ENCODE data around the gene DNAAF3.

GRCh38 chr19:55156202-55157063 is 10.0 kb downstream of the DNAAF3 start:
- TF ChIP-seq, protein P1, sequence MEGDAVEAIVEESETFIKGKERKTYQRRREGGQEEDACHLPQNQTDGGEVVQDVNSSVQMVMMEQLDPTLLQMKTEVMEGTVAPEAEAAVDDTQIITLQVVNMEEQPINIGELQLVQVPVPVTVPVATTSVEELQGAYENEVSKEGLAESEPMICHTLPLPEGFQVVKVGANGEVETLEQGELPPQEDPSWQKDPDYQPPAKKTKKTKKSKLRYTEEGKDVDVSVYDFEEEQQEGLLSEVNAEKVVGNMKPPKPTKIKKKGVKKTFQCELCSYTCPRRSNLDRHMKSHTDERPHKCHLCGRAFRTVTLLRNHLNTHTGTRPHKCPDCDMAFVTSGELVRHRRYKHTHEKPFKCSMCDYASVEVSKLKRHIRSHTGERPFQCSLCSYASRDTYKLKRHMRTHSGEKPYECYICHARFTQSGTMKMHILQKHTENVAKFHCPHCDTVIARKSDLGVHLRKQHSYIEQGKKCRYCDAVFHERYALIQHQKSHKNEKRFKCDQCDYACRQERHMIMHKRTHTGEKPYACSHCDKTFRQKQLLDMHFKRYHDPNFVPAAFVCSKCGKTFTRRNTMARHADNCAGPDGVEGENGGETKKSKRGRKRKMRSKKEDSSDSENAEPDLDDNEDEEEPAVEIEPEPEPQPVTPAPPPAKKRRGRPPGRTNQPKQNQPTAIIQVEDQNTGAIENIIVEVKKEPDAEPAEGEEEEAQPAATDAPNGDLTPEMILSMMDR (IDR thresholded peaks at IDR 0.05): no peak
- TF ChIP-seq EZH2phosphoT487 (IDR thresholded peaks at IDR 0.05) (no peak), EZH2 (IDR thresholded peaks at IDR 0.05) (no peak)

Data from neural progenitor cell (in vitro differentiated cells).